PC-9 (cell line): ENCODE results near the gene CPLX4.

Source experiments
- CTCF ChIP-seq: fragments of 200-600 bp; sonication (generic); conservative IDR thresholded peaks from 2 replicates; pipeline ENCODE4 v1.6.1; 2017; ENCODE audit warnings: mixed run types, antibody characterized with exemption, mild to moderate bottlenecking, moderate library complexity
- EZH2 ChIP-seq: fragments of 200-600 bp; sonication (generic); IDR thresholded peaks from 2 replicates; pipeline ENCODE4 v1.8.0; 2017; ENCODE audit warnings: antibody characterized with exemption, low read depth

GRCh38 chr18:59279722-59280121 lies 38.7 kb downstream of the CPLX4 start:
- no peak for TF ChIP-seq CTCF
- TF ChIP-seq EZH2 = no peak
